Stomach (tissue), 9 donors: ENCODE results near the gene MYBL2. TPM values are rescaled to one million over a fixed set of nuclear protein-coding genes. Genes with fewer than 3 reads are reported as not detected.

Source experiments
- DNase-seq, 2 donors: peaks; one replicate each; pipeline versions ENCODE4 v3.0.0 to v3.0.0-alpha.2; 2013 to 2019
- H3K27ac ChIP-seq, 5 donors: fragments of 200-600 bp in 4 of 5; sonication (generic) in 4 of 5; one replicate each; pipeline ENCODE4 v1.5.1; 2013 to 2019; ENCODE audit warnings: mild to moderate bottlenecking in 1 of 5, moderate library complexity in 1 of 5
- H3K27me3 ChIP-seq, 3 donors: fragments of 200-600 bp; sonication (generic); one replicate each; pipeline ENCODE4 v1.5.1; 2017 to 2019; ENCODE audit warnings: mixed run types in 1 of 3
- H3K36me3 ChIP-seq, 4 donors: fragments of 200-600 bp; sonication (generic); 1 replicate in 3 of 4; 2 replicates in 1 of 4; pipeline ENCODE4 v1.5.1; 2016 to 2019
- H3K4me1 ChIP-seq, 4 donors: fragments of 200-600 bp; sonication (generic); one replicate each; pipeline ENCODE4 v1.5.1; 2016 to 2019
- H3K4me3 ChIP-seq, 4 donors: fragments of 200-600 bp; sonication (generic) in 3 of 4; one replicate each; pipeline ENCODE4 v1.5.1; 2016 to 2019; ENCODE audit warnings: mild to moderate bottlenecking in 1 of 4
- H3K9me3 ChIP-seq, 4 donors: fragments of 200-600 bp; sonication (generic); one replicate each; pipeline ENCODE4 v1.5.1; 2016 to 2019
- CTCF ChIP-seq, 7 experiments: fragments of 450-650 bp in 4 of 7; fragments of 200-600 bp in 3 of 7; sonication (generic) in 3 of 7; IDR thresholded peaks; one replicate each; pipeline ENCODE4 v1.5.1; 2016 to 2019; ENCODE audit warnings: antibody characterized with exemption in 7 of 7, control low read depth in 2 of 7, mild to moderate bottlenecking in 1 of 7
- EP300 ChIP-seq: sonication (generic); formaldehyde crosslinking; IDR thresholded peaks from one replicate; pipeline ENCODE4 v1.6.1; 2017; ENCODE audit warnings: antibody characterized with exemption
- POLR2A ChIP-seq, 4 donors: fragments of 450-650 bp; IDR thresholded peaks; one replicate each; pipeline ENCODE4 v1.6.1; 2016; ENCODE audit warnings: antibody characterized with exemption in 4 of 4, control low read depth in 2 of 4, mild to moderate bottlenecking in 1 of 4, moderate library complexity in 1 of 4
- POLR2AphosphoS5 ChIP-seq, 3 donors: sonication (generic); formaldehyde crosslinking; IDR thresholded peaks; one replicate each; pipeline ENCODE4 v1.6.1; 2016; ENCODE audit warnings: antibody characterized with exemption in 3 of 3
- WGBS, 5 donors: extraction: QIAGEN DNeasy Blood & Tissue Kit in 3 of 5; methylation state at CpG; one replicate each; pipeline versions ENCODE4 v1.1.5 to v1.1.7; 2013 to 2018; 5-methylcytosine and 5-hydroxymethylcytosine counted together
- intact Hi-C: fragments of 100-400 bp; cut with DNase I; formaldehyde crosslinking; loops from one replicate; pipeline ENCODE4 v1.15.1; 2023; ENCODE audit warnings: low total_unique reads
- polyA plus RNA-seq, 3 donors: library from polyadenylated mRNA; stranded (reverse); fragments of 200-250 nt; gene quantifications; one replicate each; pipeline ENCODE4 v1.2.3, GENCODE V29; 2013
- total RNA-seq, 5 donors: library from RNA; depleted of rRNA; stranded (reverse); fragments of >200 nt; gene quantifications; one replicate each; pipeline versions ENCODE4 v1.1.0 to v1.2.3, GENCODE V29; 2014 to 2016
- donor health status: healthy with polysubstance abuse.
- donor health status: Bipolar disorder and iron deficiency.
- donor health status: healthy.

MYBL2 gene
- total and polyA plus RNA-seq, 8 donors: 4.1 to 25.1 (median 6.1) TPM

DNA sequence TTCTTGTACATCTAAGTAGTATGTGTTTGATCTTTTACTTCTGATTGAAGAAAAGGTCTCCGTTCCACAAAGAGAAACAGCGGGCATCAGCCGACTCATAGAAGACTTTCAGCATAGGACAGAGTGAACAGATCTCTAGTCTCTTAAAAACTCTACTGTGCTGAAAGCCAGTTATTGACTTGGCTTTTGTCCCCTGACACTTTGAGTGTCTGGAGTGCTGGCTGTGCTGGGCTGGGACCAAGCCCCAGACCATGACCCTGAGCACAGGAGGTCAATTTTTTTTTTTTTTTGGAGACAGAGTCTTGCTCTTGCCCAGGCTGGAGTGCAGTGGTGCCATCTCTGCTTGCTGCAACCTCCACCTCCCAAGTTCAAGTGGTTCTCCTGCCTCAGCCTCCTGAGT, 27.8 kb downstream of the MYBL2 start:
- no peak overlapping the region for H3K4me3 ChIP-seq
- intact Hi-C loops: no loop called here
- no peak overlapping the region for H3K27ac ChIP-seq
- no peak for DNase-seq
- no peaks in the 10 kb centered on the region for H3K36me3 ChIP-seq
- WGBS, 5 donors: 88 to 98% (median 97%) methylated on average over 3 of the region's 3 CpGs
- H3K27me3 ChIP-seq: no peaks in the 10 kb centered on the region
- no peaks in the 10 kb centered on the region for H3K4me1 ChIP-seq
- H3K9me3 ChIP-seq: no peaks in the 10 kb centered on the region
- TF ChIP-seq POLR2AphosphoS5 (IDR thresholded peaks at IDR 0.05) (no peak), POLR2A (IDR thresholded peaks at IDR 0.05) (no peak), CTCF (IDR thresholded peaks at IDR 0.05) (no peak)

DNA sequence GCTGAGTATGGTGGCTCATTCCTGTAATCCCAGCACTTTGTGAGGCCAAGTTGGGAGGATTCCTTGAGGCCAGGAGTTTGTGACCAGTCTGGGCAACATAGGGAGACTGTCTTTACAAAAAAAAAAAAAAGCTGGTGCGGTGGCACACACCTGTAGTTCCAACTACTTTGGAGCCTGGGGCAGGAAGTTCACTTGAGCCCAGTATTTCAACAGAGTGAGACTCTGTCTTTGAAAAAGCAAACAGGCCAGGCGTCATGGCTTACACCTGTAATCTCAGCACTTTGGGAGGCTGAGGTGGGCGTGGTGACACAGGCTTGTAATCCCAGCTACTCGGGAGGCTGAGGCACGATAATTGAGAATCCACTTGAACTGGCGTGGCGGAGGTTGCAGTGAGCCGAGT, 28.7 kb downstream of the MYBL2 start:
- TF ChIP-seq POLR2AphosphoS5 (IDR thresholded peaks at IDR 0.05): no peak
- TF ChIP-seq POLR2A (IDR thresholded peaks at IDR 0.05): no peak
- no peak overlapping the region for H3K27ac ChIP-seq
- intact Hi-C loops: no loop called here

DNA sequence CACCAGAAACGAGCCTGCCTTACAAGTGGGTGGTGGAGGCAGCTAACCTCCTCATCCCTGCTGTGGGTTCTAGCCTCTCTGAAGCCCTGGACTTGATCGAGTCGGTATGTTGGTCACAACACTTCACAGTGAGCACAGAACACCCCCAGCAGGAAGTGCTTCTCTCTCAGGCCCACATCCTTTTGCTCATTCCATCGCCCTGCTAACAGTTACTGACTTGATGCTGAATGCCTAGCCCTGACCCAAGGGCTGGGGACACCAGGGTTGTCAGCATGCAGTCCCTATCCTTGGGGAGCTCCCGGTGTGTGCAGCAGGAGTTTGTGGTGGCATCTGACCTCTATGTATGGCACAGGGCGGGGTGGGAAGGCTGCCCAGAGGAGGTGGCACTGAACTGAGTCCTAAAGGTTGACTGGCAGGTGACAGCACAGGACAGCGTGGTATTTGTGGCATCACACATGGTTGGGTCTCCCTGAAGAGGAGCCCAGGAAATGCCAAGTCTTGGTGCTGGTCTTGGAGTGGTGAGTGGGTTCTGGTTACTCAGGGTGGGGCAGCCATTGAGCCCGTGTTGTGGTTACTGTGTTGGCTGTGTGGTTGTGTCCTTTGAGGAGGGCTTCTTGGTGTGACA, 33.1 kb downstream of the MYBL2 start:
- intact Hi-C loops: no loop called here
- H3K4me1 ChIP-seq: no peaks in the 10 kb centered on the region
- TF ChIP-seq POLR2A (IDR thresholded peaks at IDR 0.05): no peak
- TF ChIP-seq CTCF (IDR thresholded peaks at IDR 0.05): no peak
- TF ChIP-seq EP300: no peak
- no peak for TF ChIP-seq POLR2AphosphoS5 (IDR thresholded peaks at IDR 0.05)
- H3K36me3 ChIP-seq: peaks cover 0 to 9% (median 0%) of the 10 kb centered on the region in 4 donors
- no peak for DNase-seq
- H3K4me3 ChIP-seq: no peak overlapping the region
- WGBS, 5 donors: 86 to 95% (median 91%) methylated on average over 6 to 8 of the region's 8 CpGs
- no peaks in the 10 kb centered on the region for H3K9me3 ChIP-seq
- no peaks in the 10 kb centered on the region for H3K27me3 ChIP-seq
- H3K27ac ChIP-seq: no peak overlapping the region

More for the DNA sequence above, 28.7 kb downstream of the MYBL2 start:
- Histone ChIP-seq H3K36me3 (no peaks in the 10 kb centered on the region), H3K4me3 (no peak overlapping the region), H3K27me3 (no peaks in the 10 kb centered on the region), H3K9me3 (no peaks in the 10 kb centered on the region), H3K4me1 (no peaks in the 10 kb centered on the region)
- 68 to 85% (median 81%) methylated on average over 8 of the region's 8 CpGs for WGBS, 5 donors
- no peak for DNase-seq

GRCh38 chr20:43700627-43701026, 33.7 kb downstream of the MYBL2 start:
- peaks cover 0 to 9% (median 0%) of the 10 kb centered on the region in 4 donors for H3K36me3 ChIP-seq
- WGBS, 5 donors: 95 to 98% (median 97%) methylated on average over 8 of the region's 8 CpGs

More at GRCh38 chr20:43700627-43701026, 33.7 kb downstream of the MYBL2 start:
- no peaks in the 10 kb centered on the region for H3K27me3 ChIP-seq
- H3K4me3 ChIP-seq: no peak overlapping the region
- no peak overlapping the region for H3K27ac ChIP-seq
- no peak for DNase-seq
- H3K9me3 ChIP-seq: no peaks in the 10 kb centered on the region
- H3K4me1 ChIP-seq: no peaks in the 10 kb centered on the region
- intact Hi-C loops: no loop called here
- TF ChIP-seq EP300 (no peak), CTCF (IDR thresholded peaks at IDR 0.05) (no peak), POLR2A (IDR thresholded peaks at IDR 0.05) (no peak), POLR2AphosphoS5 (IDR thresholded peaks at IDR 0.05) (no peak)
